A549 (cell line): ENCODE results near the gene PRRT3. TPM values are rescaled to one million over a fixed set of nuclear protein-coding genes. Genes with fewer than 3 reads are reported as not detected.
A peak's percentile ranks its signal among the peaks of the same experiment; 100 is the strongest.

Source experiments
- ATAC-seq, 2 experiments: fragments of 200-7000 bp in 1 of 2; fragments of >200 bp in 1 of 2; cut with Nextera tagmentation in 1 of 2; cut with Tn5 transposase in 1 of 2; 3 replicates each; pipeline versions ENCODE4 v1.8.0 to v1.9.1; 2018 to 2020; ENCODE audit warnings: mild to moderate bottlenecking in 1 of 2, moderate library complexity in 1 of 2
- CTCF ChIA-PET: fragments of 300-600 bp; sonication (Branson Sonifier 250); formaldehyde crosslinking; extraction: SDS; loops from one replicate; lab custom pipeline; 2021; ENCODE audit warnings: antibody characterized with exemption, inconsistent platforms; lab: Yijun Ruan, JAX
- POLR2A ChIA-PET: fragments of 350-600 bp; formaldehyde crosslinking; extraction: SDS; loops from one replicate; lab custom pipeline; 2021; ENCODE audit warnings: antibody characterized with exemption, inconsistent platforms; lab: Yijun Ruan, JAX
- DNase-seq, 2 experiments: peaks; one replicate each; pipeline versions ENCODE4 v3.0.0 to v3.0.0-alpha.2; 2011 to 2016; ENCODE audit warnings: low read depth in 1 of 2, low spot score in 1 of 2
- FAIRE-seq: peaks from 2 replicates; lab custom pipeline; 2011; peaks lifted over from hg19 to GRCh38; lab: Jason Lieb, UNC
- H3K27ac ChIP-seq, 2 experiments: fragments of >200 bp; sonication (Bioruptor Twin); formaldehyde crosslinking; 3 replicates each; pipeline ENCODE4 v1.5.1; 2016 to 2017
- H3K4me1 ChIP-seq: fragments of >200 bp; sonication (Bioruptor Twin); formaldehyde crosslinking; 3 replicates; pipeline ENCODE4 v1.6.1; 2016
- H3K4me2 ChIP-seq: fragments of >200 bp; sonication (Bioruptor Twin); formaldehyde crosslinking; 3 replicates; pipeline ENCODE4 v1.6.1; 2016
- H3K4me3 ChIP-seq: fragments of >200 bp; sonication (Bioruptor Twin); formaldehyde crosslinking; 3 replicates; pipeline ENCODE4 v1.5.1; 2016
- H3K9me3 ChIP-seq: fragments of >200 bp; sonication (Bioruptor Twin); formaldehyde crosslinking; 3 replicates; pipeline ENCODE4 v1.6.1; 2016
- ATOH8 ChIP-seq: fragments of 250-450 bp; sonication (Bioruptor Pico); IDR thresholded peaks from 2 replicates; pipeline ENCODE4 v1.5.0; 2020; ENCODE audit warnings: low read depth, mild to moderate bottlenecking, moderate library complexity
- ELK1 ChIP-seq: fragments of 150-350 bp; IDR thresholded peaks from 2 replicates; pipeline ENCODE4 v1.6.1; 2014; ENCODE audit warnings: low read depth, mild to moderate bottlenecking, low read length
- HOXA7 ChIP-seq: fragments of 250-450 bp; sonication (Bioruptor Pico); IDR thresholded peaks from 2 replicates; pipeline ENCODE4 v1.5.0; 2020; ENCODE audit warnings: mild to moderate bottlenecking, moderate library complexity
- JUN ChIP-seq, 2 experiments: fragments of >200 bp; sonication (Bioruptor Twin); formaldehyde crosslinking; IDR thresholded peaks; 2 replicates in 1 of 2; 3 replicates in 1 of 2; pipeline ENCODE4 v1.6.1; 2016 to 2017
- KDM1A ChIP-seq: fragments of 200-600 bp; sonication (generic); IDR thresholded peaks from 2 replicates; pipeline ENCODE4 v1.6.1; 2016; ENCODE audit warnings: low read depth, mild to moderate bottlenecking
- MAFK ChIP-seq: fragments of 450-650 bp; IDR thresholded peaks from 2 replicates; pipeline ENCODE4 v1.6.1; 2014; ENCODE audit not compliant: partially characterized antibody
- RCOR1 ChIP-seq: fragments of 150-350 bp; IDR thresholded peaks from 2 replicates; pipeline ENCODE4 v1.6.1; 2014; ENCODE audit warnings: antibody characterized with exemption, low read length, low read depth
- REST ChIP-seq: fragments of 200-600 bp; sonication (generic); IDR thresholded peaks from 2 replicates; pipeline ENCODE4 v1.6.1; 2016; ENCODE audit warnings: antibody characterized with exemption, mild to moderate bottlenecking, moderate library complexity
- RFX5 ChIP-seq: fragments of 450-650 bp; IDR thresholded peaks from 2 replicates; pipeline ENCODE4 v1.7.1; 2014; ENCODE audit warnings: antibody characterized with exemption, mild to moderate bottlenecking, moderate library complexity
- TP53 ChIP-seq: fragments of 250-450 bp; sonication (Bioruptor Pico); IDR thresholded peaks from 2 replicates; pipeline ENCODE4 v1.5.0; 2021; ENCODE audit warnings: mild to moderate bottlenecking, moderate library complexity
- USF2 ChIP-seq: fragments of 450-650 bp; IDR thresholded peaks from 2 replicates; pipeline ENCODE4 v1.6.1; 2014; ENCODE audit warnings: antibody characterized with exemption
- WGBS: methylation state at CpG from one replicate; pipeline ENCODE4 v1.1.6; 2017; ENCODE audit errors: missing lambda C conversion rate; 5-methylcytosine and 5-hydroxymethylcytosine counted together
- polyA plus RNA-seq, 4 experiments: library from polyadenylated mRNA; depleted of rRNA in 3 of 4; stranded (reverse); fragments of >200 nt; fragmentation: RNase III in 1 of 4; extraction: RNeasy Plus Mini Kit Qiagen cat#74134 plus additional on column Dnase treatment in 1 of 4; gene quantifications; 2 replicates in 3 of 4; 3 replicates in 1 of 4; pipeline ENCODE4 v1.2.3, GENCODE V29; 2011 to 2017
- TF ChIP-seq, protein P1 (sequence below): fragments of >200 bp; sonication (Bioruptor Twin); formaldehyde crosslinking; IDR thresholded peaks from 3 replicates; pipeline ENCODE4 v1.5.1; 2016

The PRRT3 gene
- polyA plus RNA-seq, 2 of the 4 experiments (the other 2 are of a cell fraction): 0.53 to 1.1 TPM

- no peak overlapping the region for H3K4me3 ChIP-seq
- TF ChIP-seq HOXA7 (CRISPR knock-in tag): no peak
- TF ChIP-seq MAFK: no peak
- TF ChIP-seq RCOR1: no peak
- TF ChIP-seq, protein P1, sequence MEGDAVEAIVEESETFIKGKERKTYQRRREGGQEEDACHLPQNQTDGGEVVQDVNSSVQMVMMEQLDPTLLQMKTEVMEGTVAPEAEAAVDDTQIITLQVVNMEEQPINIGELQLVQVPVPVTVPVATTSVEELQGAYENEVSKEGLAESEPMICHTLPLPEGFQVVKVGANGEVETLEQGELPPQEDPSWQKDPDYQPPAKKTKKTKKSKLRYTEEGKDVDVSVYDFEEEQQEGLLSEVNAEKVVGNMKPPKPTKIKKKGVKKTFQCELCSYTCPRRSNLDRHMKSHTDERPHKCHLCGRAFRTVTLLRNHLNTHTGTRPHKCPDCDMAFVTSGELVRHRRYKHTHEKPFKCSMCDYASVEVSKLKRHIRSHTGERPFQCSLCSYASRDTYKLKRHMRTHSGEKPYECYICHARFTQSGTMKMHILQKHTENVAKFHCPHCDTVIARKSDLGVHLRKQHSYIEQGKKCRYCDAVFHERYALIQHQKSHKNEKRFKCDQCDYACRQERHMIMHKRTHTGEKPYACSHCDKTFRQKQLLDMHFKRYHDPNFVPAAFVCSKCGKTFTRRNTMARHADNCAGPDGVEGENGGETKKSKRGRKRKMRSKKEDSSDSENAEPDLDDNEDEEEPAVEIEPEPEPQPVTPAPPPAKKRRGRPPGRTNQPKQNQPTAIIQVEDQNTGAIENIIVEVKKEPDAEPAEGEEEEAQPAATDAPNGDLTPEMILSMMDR: no peak
- TF ChIP-seq REST: no peak
- H3K9me3 ChIP-seq: no peaks in the 10 kb centered on the region
- DNase-seq: no peak
- ChIA-PET POLR2A (interaction anchor here (0.8 to 1.4 kb wide), 4 partner anchors 11 to 35 kb away, joined by 3 to 5 read pairs (median 4); partner anchors contain the start of gene CRELD1), CTCF (interaction anchor here (0.6 to 11.4 kb wide), 9 partner anchors 9 to 128 kb away, joined by 3 to 73 read pairs (median 7); partner anchors contain the start of genes CRELD1 and JAGN1)
- H3K4me1 ChIP-seq: peaks cover 37% of the 10 kb centered on the region
- no peak overlapping the region; the same call in 1 of the 3 replicates for H3K4me2 ChIP-seq
- FAIRE-seq: no peak
- 86% methylated on average over 8 of the region's 8 CpGs for WGBS
- no peak for ATAC-seq
- H3K27ac ChIP-seq: peak overlapping the region in 1 of 2 experiments; percentile 55; a peak in 3 of 6 replicates
Measured at GRCh38 chr3:9911863-9912262, 40.3 kb downstream of the PRRT3 start.

GRCh38 chr3:9909221-9910013, 42.8 kb downstream of the PRRT3 start:
- ATAC-seq (no peak), FAIRE-seq (no peak), DNase-seq (no peak)
- Histone ChIP-seq H3K4me2 (no peak overlapping the region), H3K4me3 (no peak overlapping the region), H3K4me1 (peaks cover 26% of the 10 kb centered on the region), H3K27ac (peak overlapping the region in 1 of 2 experiments; percentile 20; a peak in 1 of 6 replicates), H3K9me3 (no peaks in the 10 kb centered on the region)
- WGBS: 89% methylated on average over 7 of the region's 7 CpGs
- ChIA-PET CTCF (interaction anchor here (0.7 to 11.4 kb wide), 4 partner anchors 16 to 37 kb away, joined by 3 to 73 read pairs (median 8); partner anchors contain the start of gene CRELD1), POLR2A (no interaction called here)
- no peak for TF ChIP-seq TP53 (CRISPR knock-in tag)
- no peak for TF ChIP-seq ELK1
- no peak for TF ChIP-seq KDM1A
- TF ChIP-seq JUN (IDR thresholded peaks at IDR 0.05): no peak
- no peak for TF ChIP-seq RFX5
- TF ChIP-seq ATOH8: no peak
- no peak for TF ChIP-seq USF2
